Upper lobe of right lung (tissue), 1 donor: ENCODE data around the gene C2CD2. TPM values are rescaled to one million over a fixed set of nuclear protein-coding genes. Genes with fewer than 3 reads are reported as not detected.

ENCODE experiments used
- ATAC-seq: fragments of 200-7000 bp; cut with Tn5 transposase; one replicate; pipeline ENCODE4 v1.9.1; 2020; ENCODE audit warnings: mild to moderate bottlenecking, moderate library complexity
- DNase-seq: peaks from one replicate; pipeline ENCODE4 v3.0.0-alpha.2; 2020
- H3K27ac ChIP-seq: fragments of 200-600 bp; one replicate; pipeline ENCODE4 v1.8.0; 2022
- H3K27me3 ChIP-seq: fragments of 200-600 bp; one replicate; pipeline ENCODE4 v1.8.0; 2022; ENCODE audit warnings: mild to moderate bottlenecking
- H3K36me3 ChIP-seq: fragments of 200-600 bp; one replicate; pipeline ENCODE4 v1.8.0; 2022
- H3K4me1 ChIP-seq: fragments of 200-600 bp; one replicate; pipeline ENCODE4 v1.8.0; 2022
- H3K4me3 ChIP-seq: fragments of 200-600 bp; one replicate; pipeline ENCODE4 v1.8.0; 2022; ENCODE audit warnings: mild to moderate bottlenecking
- H3K9me3 ChIP-seq: fragments of 200-600 bp; one replicate; pipeline ENCODE4 v1.8.0; 2022
- intact Hi-C: fragments of 100-400 bp; cut with DNase I; formaldehyde crosslinking; loops from one replicate; pipeline ENCODE4 v1.11.0; 2022
- total RNA-seq: library from RNA; stranded (reverse); fragmentation: NEBNext Ultra II Directional; extraction: Animal tissue kit (Norgen Biotek cat#: 25700); gene quantifications from one replicate; pipeline ENCODE4 v1.2.1, GENCODE V29; 2021
- TF ChIP-seq, protein P1 (sequence below): fragments of 200-600 bp; IDR thresholded peaks from one replicate; pipeline ENCODE4 v1.8.0; 2022; ENCODE audit warnings: antibody characterized with exemption
- donor health status: DM: no; HTN: yes; CAD: no; lungs with severe emphysema.

C2CD2 gene
- total RNA-seq, 1 donor from 2014 or later, result 26.4 TPM

DNA sequence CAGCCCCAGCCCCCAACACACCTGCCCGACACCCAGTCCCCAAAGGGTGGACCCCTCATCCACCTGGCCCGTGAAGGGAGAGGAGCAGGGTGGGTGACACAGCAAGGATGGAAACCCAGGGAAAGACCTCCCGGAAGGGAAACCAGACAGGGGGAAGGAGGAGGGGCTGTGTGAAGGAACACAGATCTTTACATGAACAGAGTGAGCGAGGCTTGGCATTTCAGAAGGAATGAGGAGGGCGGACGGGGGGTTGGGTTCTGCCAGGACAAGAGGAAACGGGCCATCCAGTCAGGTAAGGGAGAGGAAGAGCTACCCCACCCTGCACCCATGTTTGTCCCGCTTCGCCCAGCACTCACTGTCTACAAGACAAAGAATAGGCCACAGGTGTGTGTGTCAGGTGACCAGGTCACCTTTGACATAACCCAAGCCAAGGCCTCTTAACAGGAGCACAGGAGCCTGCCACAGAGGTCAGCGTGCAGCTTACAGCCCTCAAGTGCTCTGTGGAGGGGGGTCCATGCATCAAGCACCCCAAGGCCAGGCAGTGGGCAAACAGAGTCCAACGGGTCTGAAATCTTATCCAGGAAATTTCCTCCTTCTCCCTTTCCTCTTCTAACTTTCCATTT, 56.7 kb downstream of the C2CD2 start:
- H3K4me3 ChIP-seq, result no peak overlapping the region
- H3K4me1 ChIP-seq, result peaks cover 6% of the 10 kb centered on the region
- peaks cover 7% of the 10 kb centered on the region for H3K36me3 ChIP-seq
- no peaks in the 10 kb centered on the region for H3K27me3 ChIP-seq
- intact Hi-C loops, result no loop called here
- TF ChIP-seq, protein P1, sequence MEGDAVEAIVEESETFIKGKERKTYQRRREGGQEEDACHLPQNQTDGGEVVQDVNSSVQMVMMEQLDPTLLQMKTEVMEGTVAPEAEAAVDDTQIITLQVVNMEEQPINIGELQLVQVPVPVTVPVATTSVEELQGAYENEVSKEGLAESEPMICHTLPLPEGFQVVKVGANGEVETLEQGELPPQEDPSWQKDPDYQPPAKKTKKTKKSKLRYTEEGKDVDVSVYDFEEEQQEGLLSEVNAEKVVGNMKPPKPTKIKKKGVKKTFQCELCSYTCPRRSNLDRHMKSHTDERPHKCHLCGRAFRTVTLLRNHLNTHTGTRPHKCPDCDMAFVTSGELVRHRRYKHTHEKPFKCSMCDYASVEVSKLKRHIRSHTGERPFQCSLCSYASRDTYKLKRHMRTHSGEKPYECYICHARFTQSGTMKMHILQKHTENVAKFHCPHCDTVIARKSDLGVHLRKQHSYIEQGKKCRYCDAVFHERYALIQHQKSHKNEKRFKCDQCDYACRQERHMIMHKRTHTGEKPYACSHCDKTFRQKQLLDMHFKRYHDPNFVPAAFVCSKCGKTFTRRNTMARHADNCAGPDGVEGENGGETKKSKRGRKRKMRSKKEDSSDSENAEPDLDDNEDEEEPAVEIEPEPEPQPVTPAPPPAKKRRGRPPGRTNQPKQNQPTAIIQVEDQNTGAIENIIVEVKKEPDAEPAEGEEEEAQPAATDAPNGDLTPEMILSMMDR, result no peak
- no peaks in the 10 kb centered on the region for H3K9me3 ChIP-seq
- no peak for DNase-seq
- ATAC-seq, result no peak
- no peak overlapping the region for H3K27ac ChIP-seq

DNA sequence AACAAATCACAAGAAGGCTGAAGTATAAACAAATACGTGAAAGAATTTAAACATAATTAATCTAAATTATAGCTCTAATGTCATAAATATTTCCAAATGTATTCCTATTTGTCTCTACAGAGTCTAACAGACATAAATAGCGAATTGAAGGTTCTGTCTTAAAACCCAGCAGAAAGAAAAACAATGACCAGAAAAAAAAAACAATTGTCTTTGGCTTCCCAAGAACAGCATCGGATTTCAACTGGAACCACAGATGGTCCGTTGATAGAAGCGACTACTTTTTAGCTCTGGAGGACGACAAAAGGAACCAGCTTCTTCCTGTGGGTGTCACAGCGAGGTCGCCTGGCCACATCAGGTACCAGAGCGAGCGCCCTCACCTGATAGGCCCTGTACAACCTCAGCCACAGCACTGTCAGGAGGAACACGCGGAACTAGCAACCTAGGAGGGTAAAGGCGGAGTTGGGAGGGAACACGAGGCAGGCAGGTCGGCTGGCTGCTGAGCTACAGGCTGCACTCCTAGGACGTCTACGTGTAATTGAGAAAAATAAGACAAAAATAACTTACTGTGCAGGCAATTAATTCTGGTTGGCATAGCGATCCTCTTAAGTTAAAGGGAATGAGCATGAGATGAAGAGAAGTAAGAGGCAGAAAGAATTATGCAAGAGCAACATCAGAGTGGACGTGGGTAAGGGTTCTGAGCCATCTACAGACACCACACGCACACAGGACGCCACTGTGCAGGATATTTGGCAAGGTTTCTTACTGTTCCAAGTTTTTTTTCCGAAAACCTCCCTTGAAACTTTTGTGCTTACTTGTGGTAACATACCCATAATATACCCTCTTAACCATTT, 58.0 kb downstream of the C2CD2 start:
- no peaks in the 10 kb centered on the region for H3K9me3 ChIP-seq
- intact Hi-C loops, result no loop called here
- no peak overlapping the region for H3K27ac ChIP-seq
- peaks cover 11% of the 10 kb centered on the region for H3K36me3 ChIP-seq
- H3K4me1 ChIP-seq, result peaks cover 6% of the 10 kb centered on the region
- no peak for DNase-seq
- no peak overlapping the region for H3K4me3 ChIP-seq
- TF ChIP-seq, protein P1, result no peak
- ATAC-seq, result peak; percentile 14
- H3K27me3 ChIP-seq, result no peaks in the 10 kb centered on the region

GRCh38 chr21:41894922-41895557, 58.8 kb downstream of the C2CD2 start:
- intact Hi-C loops, result no loop called here
- no peak overlapping the region for H3K4me3 ChIP-seq
- DNase-seq (no peak), ATAC-seq (no peak)
- H3K36me3 ChIP-seq, result peaks cover 11% of the 10 kb centered on the region
- TF ChIP-seq, protein P1, result no peak
- peaks cover 6% of the 10 kb centered on the region for H3K4me1 ChIP-seq
- H3K27me3 ChIP-seq, result no peaks in the 10 kb centered on the region
- H3K27ac ChIP-seq, result no peak overlapping the region
- H3K9me3 ChIP-seq, result no peaks in the 10 kb centered on the region

- Histone ChIP-seq H3K36me3 (peaks cover 11% of the 10 kb centered on the region), H3K4me3 (no peak overlapping the region), H3K4me1 (peaks cover 6% of the 10 kb centered on the region), H3K27ac (no peak overlapping the region), H3K9me3 (no peaks in the 10 kb centered on the region), H3K27me3 (no peaks in the 10 kb centered on the region)
- TF ChIP-seq, protein P1, result no peak
- DNase-seq (no peak), ATAC-seq (no peak)
- intact Hi-C loops, result no loop called here
Observed at GRCh38 chr21:41894511-41894910, 59.3 kb downstream of the C2CD2 start.

- ATAC-seq (no peak), DNase-seq (no peak)
- intact Hi-C loops, result no loop called here
- H3K27ac ChIP-seq, result no peak overlapping the region
- TF ChIP-seq, protein P1, result no peak
- peaks cover 6% of the 10 kb centered on the region for H3K4me1 ChIP-seq
- H3K4me3 ChIP-seq, result no peak overlapping the region
- H3K36me3 ChIP-seq, result peaks cover 15% of the 10 kb centered on the region
- H3K9me3 ChIP-seq, result no peaks in the 10 kb centered on the region
- no peaks in the 10 kb centered on the region for H3K27me3 ChIP-seq
Observed at GRCh38 chr21:41892726-41893125, 61.1 kb downstream of the C2CD2 start.
